ENCODE measurements around the gene KRT35. TPM values are rescaled to one million over a fixed set of nuclear protein-coding genes. Genes with fewer than 3 reads are reported as not detected.

KRT35 gene
- total and polyA plus RNA-seq, 4 donors = not detected

DNA sequence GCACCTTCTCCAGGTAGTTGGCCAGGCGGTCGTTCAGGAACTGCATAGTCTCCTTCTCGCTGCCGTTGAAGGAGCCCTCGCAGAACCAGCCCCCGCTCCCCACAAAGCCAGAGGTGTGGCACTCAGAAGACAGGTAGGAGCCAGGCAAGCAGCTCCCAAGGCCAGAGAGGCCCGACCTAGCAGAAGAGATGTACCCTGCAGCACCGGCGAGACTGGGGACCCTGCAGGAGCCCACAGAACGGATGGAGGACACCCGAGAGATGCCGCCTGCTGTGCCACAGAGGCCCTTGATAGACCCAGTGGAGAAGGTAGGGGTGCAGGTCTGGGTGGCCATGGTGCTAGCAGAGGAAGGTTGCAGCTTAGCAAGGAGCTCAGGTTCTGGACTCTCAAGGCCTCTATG, 8.6 kb upstream of the KRT35 start, which contains the start of gene KRT36:
Gene KRT36 (minus strand): TSS at position 380 of the 400 bp plus-strand sequence. CDS start 46 bp downstream, at position 334.
- no peaks in the 10 kb centered on the region for H3K36me3 ChIP-seq (ENCODE audit: control insufficient read depth in 4 of 4, insufficient read depth in 3 of 4, low read depth in 1 of 4, low read length in 3 of 4)
- no peak within 1 kb of the TSS for H3K4me3 ChIP-seq (ENCODE audit: low read depth in 1 of 3, low read length in 3 of 3)
- no peak for DNase-seq (ENCODE audit: low spot score)
- no peak within 1 kb of the TSS for H3K9ac ChIP-seq (ENCODE audit: low read depth in 1 of 2, low read length in 2 of 2)
- TF ChIP-seq RXRA (IDR thresholded peaks at IDR 0.05) (no peak), FOXA2 (IDR thresholded peaks at IDR 0.05) (no peak), HNF4A (conservative IDR thresholded peaks at IDR 0.05) (no peak), NR2F2 (IDR thresholded peaks at IDR 0.05) (no peak), RAD21 (IDR thresholded peaks at IDR 0.05) (no peak), HNF4G (IDR thresholded peaks at IDR 0.05) (no peak), YY1 (IDR thresholded peaks at IDR 0.05) (no peak), EGR1 (IDR thresholded peaks at IDR 0.05; ENCODE audit: low read depth in 2 of 2) (no peak), FOXA1 (IDR thresholded peaks at IDR 0.05) (no peak), GABPA (IDR thresholded peaks at IDR 0.05 in 1 of 2, conservative IDR thresholded peaks at IDR 0.05 in 1 of 2) (no peak)
- TF ChIP-seq, protein P1, sequence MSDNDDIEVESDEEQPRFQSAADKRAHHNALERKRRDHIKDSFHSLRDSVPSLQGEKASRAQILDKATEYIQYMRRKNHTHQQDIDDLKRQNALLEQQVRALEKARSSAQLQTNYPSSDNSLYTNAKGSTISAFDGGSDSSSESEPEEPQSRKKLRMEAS (IDR thresholded peaks at IDR 0.05) = no peak
- TF ChIP-seq, protein P2, sequence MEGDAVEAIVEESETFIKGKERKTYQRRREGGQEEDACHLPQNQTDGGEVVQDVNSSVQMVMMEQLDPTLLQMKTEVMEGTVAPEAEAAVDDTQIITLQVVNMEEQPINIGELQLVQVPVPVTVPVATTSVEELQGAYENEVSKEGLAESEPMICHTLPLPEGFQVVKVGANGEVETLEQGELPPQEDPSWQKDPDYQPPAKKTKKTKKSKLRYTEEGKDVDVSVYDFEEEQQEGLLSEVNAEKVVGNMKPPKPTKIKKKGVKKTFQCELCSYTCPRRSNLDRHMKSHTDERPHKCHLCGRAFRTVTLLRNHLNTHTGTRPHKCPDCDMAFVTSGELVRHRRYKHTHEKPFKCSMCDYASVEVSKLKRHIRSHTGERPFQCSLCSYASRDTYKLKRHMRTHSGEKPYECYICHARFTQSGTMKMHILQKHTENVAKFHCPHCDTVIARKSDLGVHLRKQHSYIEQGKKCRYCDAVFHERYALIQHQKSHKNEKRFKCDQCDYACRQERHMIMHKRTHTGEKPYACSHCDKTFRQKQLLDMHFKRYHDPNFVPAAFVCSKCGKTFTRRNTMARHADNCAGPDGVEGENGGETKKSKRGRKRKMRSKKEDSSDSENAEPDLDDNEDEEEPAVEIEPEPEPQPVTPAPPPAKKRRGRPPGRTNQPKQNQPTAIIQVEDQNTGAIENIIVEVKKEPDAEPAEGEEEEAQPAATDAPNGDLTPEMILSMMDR (IDR thresholded peaks at IDR 0.05; ENCODE audit: low read depth, low read length, missing input control) = no peak
- no peaks in the 10 kb centered on the region for H3K27me3 ChIP-seq (ENCODE audit: control insufficient read depth in 4 of 4, insufficient read depth in 4 of 4, low read length in 3 of 4)
- no peak within 1 kb of the TSS for H3K27ac ChIP-seq (ENCODE audit: low read depth in 1 of 2, low read length in 2 of 2)
- 91% methylated on average over 12 of the region's 12 CpGs for WGBS
- peaks cover 0 to 2% (median 1%) of the 10 kb centered on the region in 4 donors for H3K4me1 ChIP-seq (ENCODE audit: control insufficient read depth in 4 of 4, insufficient read depth in 4 of 4, low read length in 3 of 4)
- H3K9me3 ChIP-seq (ENCODE audit: control insufficient read depth in 4 of 4, low read length in 3 of 4) = no peaks in the 10 kb centered on the region

DNA sequence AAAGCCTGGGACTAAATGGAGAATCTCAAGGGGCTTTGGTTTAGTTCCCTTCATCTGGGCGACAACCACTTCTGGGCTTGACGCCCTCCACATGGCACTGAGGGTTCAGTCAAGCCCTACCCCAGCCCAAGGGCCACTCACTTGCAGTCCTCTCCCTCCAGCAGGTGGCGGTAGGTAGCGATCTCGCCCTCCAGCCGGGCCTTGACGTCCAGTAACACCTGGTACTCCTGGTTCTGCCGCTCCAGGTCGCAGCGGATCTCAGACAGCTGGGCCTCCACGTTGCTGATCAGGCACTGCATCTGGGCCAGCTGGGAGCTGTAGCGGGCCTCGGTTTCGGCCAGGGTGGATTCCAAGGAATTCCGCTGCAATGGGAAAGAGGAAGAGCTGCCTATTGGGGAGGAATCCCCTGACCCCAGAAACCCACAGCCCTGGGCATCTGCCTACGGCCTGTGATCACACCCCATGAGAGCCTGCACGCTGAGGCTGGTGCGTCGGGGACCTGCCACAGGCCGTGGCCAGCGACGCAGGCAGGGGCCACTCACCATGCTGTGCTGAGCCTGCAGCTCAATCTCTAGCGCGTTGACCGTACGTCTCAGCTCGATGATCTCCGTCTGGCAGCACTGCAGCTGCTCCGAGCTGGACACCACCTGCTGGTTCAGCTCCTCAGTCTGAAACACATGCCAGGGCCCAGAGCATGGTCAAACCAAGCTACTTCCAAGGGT, 6.0 kb upstream of the KRT35 start:
- 61% methylated on average over 29 of the region's 29 CpGs for WGBS
- no peak overlapping the region for H3K4me3 ChIP-seq (ENCODE audit: low read depth in 1 of 3, low read length in 3 of 3)
- H3K9ac ChIP-seq (ENCODE audit: low read depth in 1 of 2, low read length in 2 of 2) = no peak overlapping the region
- no peaks in the 10 kb centered on the region for H3K27me3 ChIP-seq (ENCODE audit: control insufficient read depth in 4 of 4, insufficient read depth in 4 of 4, low read length in 3 of 4)
- no peaks in the 10 kb centered on the region for H3K9me3 ChIP-seq (ENCODE audit: control insufficient read depth in 4 of 4, low read length in 3 of 4)
- no peak overlapping the region for H3K27ac ChIP-seq (ENCODE audit: low read depth in 1 of 2, low read length in 2 of 2)
- DNase-seq (ENCODE audit: low spot score) = peak; percentile 71
- no peaks in the 10 kb centered on the region for H3K36me3 ChIP-seq (ENCODE audit: control insufficient read depth in 4 of 4, insufficient read depth in 3 of 4, low read depth in 1 of 4, low read length in 3 of 4)
- TF ChIP-seq, protein P2 (IDR thresholded peaks at IDR 0.05; ENCODE audit: low read depth, low read length, missing input control) = no peak
- TF ChIP-seq RAD21 (IDR thresholded peaks at IDR 0.05) = peak in 1 of 2 donors; percentile 51
- TF ChIP-seq FOXA1 (IDR thresholded peaks at IDR 0.05) = no peak
- no peaks in the 10 kb centered on the region for H3K4me1 ChIP-seq (ENCODE audit: control insufficient read depth in 4 of 4, insufficient read depth in 4 of 4, low read length in 3 of 4)

DNA sequence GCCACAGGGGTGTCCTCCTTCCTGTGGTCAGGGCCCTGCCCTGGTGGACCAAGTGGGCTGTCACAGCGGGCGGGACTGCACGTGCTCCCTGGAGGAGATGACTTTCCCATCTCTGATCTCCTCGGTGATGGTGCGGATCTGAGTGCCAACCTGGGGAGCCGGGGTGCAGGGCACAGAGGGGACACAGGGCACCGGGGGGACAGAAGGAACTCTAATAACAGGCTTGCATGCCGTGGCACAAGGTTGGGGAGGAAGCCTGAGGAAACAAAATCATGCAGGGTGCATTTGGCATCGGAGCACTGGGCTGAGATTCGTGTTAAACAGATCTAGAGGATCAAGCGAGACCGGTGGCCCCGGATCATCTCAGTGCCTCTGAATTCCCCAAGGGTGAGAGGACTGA, 5.4 kb upstream of the KRT35 start:
- DNase-seq (ENCODE audit: low spot score) = no peak
- H3K9ac ChIP-seq (ENCODE audit: low read depth in 1 of 2, low read length in 2 of 2) = no peak overlapping the region
- WGBS = 89% methylated on average over 13 of the region's 13 CpGs
- TF ChIP-seq FOXA2 (IDR thresholded peaks at IDR 0.05) (no peak), YY1 (IDR thresholded peaks at IDR 0.05) (no peak), RAD21 (IDR thresholded peaks at IDR 0.05) (no peak), FOXA1 (IDR thresholded peaks at IDR 0.05) (no peak), TAF1 (conservative IDR thresholded peaks at IDR 0.05) (no peak), HNF4A (conservative IDR thresholded peaks at IDR 0.05) (no peak), EGR1 (IDR thresholded peaks at IDR 0.05; ENCODE audit: low read depth in 2 of 2) (no peak), RXRA (IDR thresholded peaks at IDR 0.05) (no peak), GABPA (IDR thresholded peaks at IDR 0.05 in 1 of 2, conservative IDR thresholded peaks at IDR 0.05 in 1 of 2) (no peak), HNF4G (IDR thresholded peaks at IDR 0.05) (no peak), NR2F2 (IDR thresholded peaks at IDR 0.05) (no peak), JUND (IDR thresholded peaks at IDR 0.05) (no peak)
- TF ChIP-seq, protein P1 (IDR thresholded peaks at IDR 0.05) = no peak
- TF ChIP-seq, protein P3, sequence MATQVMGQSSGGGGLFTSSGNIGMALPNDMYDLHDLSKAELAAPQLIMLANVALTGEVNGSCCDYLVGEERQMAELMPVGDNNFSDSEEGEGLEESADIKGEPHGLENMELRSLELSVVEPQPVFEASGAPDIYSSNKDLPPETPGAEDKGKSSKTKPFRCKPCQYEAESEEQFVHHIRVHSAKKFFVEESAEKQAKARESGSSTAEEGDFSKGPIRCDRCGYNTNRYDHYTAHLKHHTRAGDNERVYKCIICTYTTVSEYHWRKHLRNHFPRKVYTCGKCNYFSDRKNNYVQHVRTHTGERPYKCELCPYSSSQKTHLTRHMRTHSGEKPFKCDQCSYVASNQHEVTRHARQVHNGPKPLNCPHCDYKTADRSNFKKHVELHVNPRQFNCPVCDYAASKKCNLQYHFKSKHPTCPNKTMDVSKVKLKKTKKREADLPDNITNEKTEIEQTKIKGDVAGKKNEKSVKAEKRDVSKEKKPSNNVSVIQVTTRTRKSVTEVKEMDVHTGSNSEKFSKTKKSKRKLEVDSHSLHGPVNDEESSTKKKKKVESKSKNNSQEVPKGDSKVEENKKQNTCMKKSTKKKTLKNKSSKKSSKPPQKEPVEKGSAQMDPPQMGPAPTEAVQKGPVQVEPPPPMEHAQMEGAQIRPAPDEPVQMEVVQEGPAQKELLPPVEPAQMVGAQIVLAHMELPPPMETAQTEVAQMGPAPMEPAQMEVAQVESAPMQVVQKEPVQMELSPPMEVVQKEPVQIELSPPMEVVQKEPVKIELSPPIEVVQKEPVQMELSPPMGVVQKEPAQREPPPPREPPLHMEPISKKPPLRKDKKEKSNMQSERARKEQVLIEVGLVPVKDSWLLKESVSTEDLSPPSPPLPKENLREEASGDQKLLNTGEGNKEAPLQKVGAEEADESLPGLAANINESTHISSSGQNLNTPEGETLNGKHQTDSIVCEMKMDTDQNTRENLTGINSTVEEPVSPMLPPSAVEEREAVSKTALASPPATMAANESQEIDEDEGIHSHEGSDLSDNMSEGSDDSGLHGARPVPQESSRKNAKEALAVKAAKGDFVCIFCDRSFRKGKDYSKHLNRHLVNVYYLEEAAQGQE (IDR thresholded peaks at IDR 0.05) = no peak
- TF ChIP-seq, protein P4, sequence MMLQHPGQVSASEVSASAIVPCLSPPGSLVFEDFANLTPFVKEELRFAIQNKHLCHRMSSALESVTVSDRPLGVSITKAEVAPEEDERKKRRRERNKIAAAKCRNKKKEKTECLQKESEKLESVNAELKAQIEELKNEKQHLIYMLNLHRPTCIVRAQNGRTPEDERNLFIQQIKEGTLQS (IDR thresholded peaks at IDR 0.05) = no peak

More for the DNA sequence above, 5.4 kb upstream of the KRT35 start:
- H3K4me3 ChIP-seq (ENCODE audit: low read depth in 1 of 3, low read length in 3 of 3) = no peak overlapping the region
- no peaks in the 10 kb centered on the region for H3K4me1 ChIP-seq (ENCODE audit: control insufficient read depth in 4 of 4, insufficient read depth in 4 of 4, low read length in 3 of 4)
- no peaks in the 10 kb centered on the region for H3K36me3 ChIP-seq (ENCODE audit: control insufficient read depth in 4 of 4, insufficient read depth in 3 of 4, low read depth in 1 of 4, low read length in 3 of 4)
- no peaks in the 10 kb centered on the region for H3K9me3 ChIP-seq (ENCODE audit: control insufficient read depth in 4 of 4, low read length in 3 of 4)
- H3K27me3 ChIP-seq (ENCODE audit: control insufficient read depth in 4 of 4, insufficient read depth in 4 of 4, low read length in 3 of 4) = no peaks in the 10 kb centered on the region
- H3K27ac ChIP-seq (ENCODE audit: low read depth in 1 of 2, low read length in 2 of 2) = no peak overlapping the region
